Measurements from ENCODE around the gene SNRNP200. TPM values are rescaled to one million over a fixed set of nuclear protein-coding genes. Genes with fewer than 3 reads are reported as not detected.

Gene SNRNP200
- total RNA-seq, 1 experiment from 2014 or later = 231 TPM

- peaks cover 10% of the 10 kb centered on the region; the same call in 1 of the 2 replicates for H3K36me3 ChIP-seq (ENCODE audit: control insufficient read depth, insufficient read depth, low read length)
- no peak overlapping the region for H3K27ac ChIP-seq (ENCODE audit: low read length)
- POLR2A ChIA-PET = no interaction called here
- H3K4me1 ChIP-seq (ENCODE audit: control insufficient read depth, insufficient read depth, low read length) = no peaks in the 10 kb centered on the region
- DNase-seq (ENCODE audit: low read depth, low spot score) (no peak), ATAC-seq (no peak)
- CTCF ChIA-PET = no interaction called here
- H3K27me3 ChIP-seq (ENCODE audit: control insufficient read depth, insufficient read depth, low read length) = no peaks in the 10 kb centered on the region
- H3K9me3 ChIP-seq (ENCODE audit: control insufficient read depth, insufficient read depth, low read depth, low read length) = no peaks in the 10 kb centered on the region
- BruUV-seq (replicated peaks) = no TSS peak
- intact Hi-C loops (cut with micrococcal nuclease; ENCODE audit: unreplicated experiment) = no loop called here
- in situ Hi-C loops (cut with HindIII; ENCODE audit: low pct_unique_long_range_greater_than_20kb, low sequenced_read_pairs) = loop anchor here (25.0 kb wide), 1 partner anchor 92 kb away; no protein-coding TSS in a partner anchor
- no peak overlapping the region for H3K4me3 ChIP-seq (ENCODE audit: low read depth in 2 of 2, low read length in 2 of 2)
- no peak for TF ChIP-seq REST (IDR thresholded peaks at IDR 0.05; ENCODE audit: insufficient read depth in 1 of 2, low read depth in 2 of 2, low read length in 1 of 2)
- TF ChIP-seq SIN3A (IDR thresholded peaks at IDR 0.05; ENCODE audit: borderline replicate concordance, insufficient read depth, low read depth, low read length) = no peak
- no peak for TF ChIP-seq POLR2AphosphoS5 (IDR thresholded peaks at IDR 0.05; ENCODE audit: low read depth, low read length)
- TF ChIP-seq CTCF (IDR thresholded peaks at IDR 0.05) = no peak
These were observed 50.8 kb downstream of the SNRNP200 start for GRCh38 chr2:96254571-96254970.

DNA sequence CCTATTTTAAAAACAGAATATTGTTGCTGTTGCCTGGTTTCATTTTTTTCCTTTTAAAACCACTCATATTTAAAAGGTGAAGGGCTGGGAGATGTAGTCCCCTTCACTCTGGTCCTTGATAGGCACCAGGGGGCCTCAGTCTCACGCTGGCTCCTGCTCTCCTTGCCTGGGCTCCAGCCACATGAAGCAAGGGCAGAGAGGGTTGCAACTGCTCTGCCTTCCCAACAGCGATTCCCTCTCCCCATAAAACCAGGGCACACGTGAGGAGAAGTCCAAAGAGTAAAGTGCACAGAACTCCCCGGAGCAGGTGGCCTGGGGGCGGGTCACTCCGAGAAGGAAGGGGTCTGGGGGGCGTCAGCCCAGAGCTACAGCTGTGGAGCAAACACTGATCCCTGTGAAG lies 52.3 kb downstream of the SNRNP200 start:
- CTCF ChIA-PET = no interaction called here

More for the DNA sequence above, 52.3 kb downstream of the SNRNP200 start:
- no peaks in the 10 kb centered on the region for H3K27me3 ChIP-seq (ENCODE audit: control insufficient read depth, insufficient read depth, low read length)
- no peak overlapping the region for H3K27ac ChIP-seq (ENCODE audit: low read length)
- peaks cover 10% of the 10 kb centered on the region; the same call in 1 of the 2 replicates for H3K36me3 ChIP-seq (ENCODE audit: control insufficient read depth, insufficient read depth, low read length)
- no peak for ATAC-seq
- in situ Hi-C loops (cut with HindIII; ENCODE audit: low pct_unique_long_range_greater_than_20kb, low sequenced_read_pairs) (loop anchor here (25.0 kb wide), 1 partner anchor 91 kb away; no protein-coding TSS in a partner anchor), intact Hi-C loops (cut with micrococcal nuclease; ENCODE audit: unreplicated experiment) (no loop called here)
- H3K9me3 ChIP-seq (ENCODE audit: control insufficient read depth, insufficient read depth, low read depth, low read length) = no peaks in the 10 kb centered on the region
- DNase-seq (ENCODE audit: low read depth, low spot score) = no peak
- no TSS peak for BruUV-seq (replicated peaks)
- TF ChIP-seq CTCF (IDR thresholded peaks at IDR 0.05) (no peak), SIN3A (IDR thresholded peaks at IDR 0.05; ENCODE audit: borderline replicate concordance, insufficient read depth, low read depth, low read length) (no peak), TCF7L2 (IDR thresholded peaks at IDR 0.05; ENCODE audit: low read depth, low read length) (no peak), REST (IDR thresholded peaks at IDR 0.05; ENCODE audit: insufficient read depth in 1 of 2, low read depth in 2 of 2, low read length in 1 of 2) (no peak), POLR2AphosphoS5 (IDR thresholded peaks at IDR 0.05; ENCODE audit: low read depth, low read length) (no peak)
- H3K4me1 ChIP-seq (ENCODE audit: control insufficient read depth, insufficient read depth, low read length) = no peaks in the 10 kb centered on the region
- POLR2A ChIA-PET = no interaction called here
- H3K4me3 ChIP-seq (ENCODE audit: low read depth in 2 of 2, low read length in 2 of 2) = no peak overlapping the region

All from Panc1 (cell line).